Stimulated activated naive B cell treated with anti-CD40 and anti-IgM and Interleukin-4, amounts not matched to agents 10 μg/mL and 1 μg/mL and 100 μg/mL, for 72 hours (primary cell): ENCODE measurements around the gene CETP.
A peak's percentile ranks its signal among the peaks of the same experiment; 100 is the strongest.

ENCODE experiments used
- ATAC-seq, 2 donors: fragments of 150-1000 bp; cut with Tn5 transposase; replicated peaks; 2 replicates each; pipeline ENCODE4 v1.10.0; 2021; ENCODE audit warnings: moderate library complexity in 1 of 2
- DNase-seq: peaks from one replicate; pipeline ENCODE4 v3.0.0; 2021
- H3K27ac Mint-ChIP-seq: one replicate; pipeline ENCODE4 v1.8.0; 2022; ENCODE audit warnings: mild to moderate bottlenecking, mixed read lengths
- H3K27me3 Mint-ChIP-seq, 2 donors: one replicate each; pipeline ENCODE4 v1.8.0; 2022; ENCODE audit warnings: mixed read lengths in 2 of 2
- H3K36me3 Mint-ChIP-seq, 2 donors: one replicate each; pipeline ENCODE4 v1.8.0; 2022; ENCODE audit warnings: mixed read lengths in 2 of 2, mild to moderate bottlenecking in 1 of 2
- H3K4me1 Mint-ChIP-seq, 2 donors: one replicate each; pipeline ENCODE4 v1.8.0; 2022; ENCODE audit warnings: mixed read lengths in 2 of 2, mild to moderate bottlenecking in 1 of 2
- H3K4me3 Mint-ChIP-seq, 2 donors: one replicate each; pipeline ENCODE4 v1.8.0; 2022; ENCODE audit warnings: mild to moderate bottlenecking in 2 of 2, mixed read lengths in 2 of 2, moderate library complexity in 1 of 2
- H3K9me3 Mint-ChIP-seq, 2 donors: one replicate each; pipeline ENCODE4 v1.8.0; 2022; ENCODE audit warnings: mixed read lengths in 2 of 2, mild to moderate bottlenecking in 1 of 2

Gene CETP

DNA sequence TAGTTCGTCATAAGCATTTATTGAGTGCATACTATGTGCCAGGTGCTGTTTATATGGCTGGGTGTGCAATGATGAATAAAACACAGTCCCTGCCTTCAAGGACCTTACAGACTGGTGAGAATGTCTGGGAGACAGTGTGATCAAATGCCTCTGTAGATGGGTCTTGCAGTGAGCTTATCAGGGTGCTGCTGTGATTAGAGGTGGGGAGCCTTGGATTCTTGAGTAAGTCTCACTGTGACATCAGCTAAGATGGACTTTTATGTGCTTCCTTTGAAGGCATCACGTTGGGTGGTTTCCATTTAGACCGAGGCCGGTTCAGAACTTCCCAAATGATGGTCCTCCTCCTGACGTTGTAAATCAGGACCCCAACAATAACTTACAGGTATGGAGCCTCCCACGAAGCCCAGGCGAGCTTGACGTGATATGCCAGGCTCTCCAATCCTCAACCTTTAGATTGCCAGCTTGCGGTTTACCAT lies 19.9 kb upstream of the CETP start:
- Mint-ChIP-seq H3K4me3 (peak overlapping the region; percentile 6 to 40), H3K4me1 (peaks cover 53 to 90% of the 10 kb centered on the region in 2 donors), H3K9me3 (no peaks in the 10 kb centered on the region), H3K27ac (peak overlapping the region; percentile 92), H3K27me3 (no peaks in the 10 kb centered on the region), H3K36me3 (peaks cover 60 to 78% of the 10 kb centered on the region in 2 donors)
- DNase-seq, result no peak
- ATAC-seq, result no peak

DNA sequence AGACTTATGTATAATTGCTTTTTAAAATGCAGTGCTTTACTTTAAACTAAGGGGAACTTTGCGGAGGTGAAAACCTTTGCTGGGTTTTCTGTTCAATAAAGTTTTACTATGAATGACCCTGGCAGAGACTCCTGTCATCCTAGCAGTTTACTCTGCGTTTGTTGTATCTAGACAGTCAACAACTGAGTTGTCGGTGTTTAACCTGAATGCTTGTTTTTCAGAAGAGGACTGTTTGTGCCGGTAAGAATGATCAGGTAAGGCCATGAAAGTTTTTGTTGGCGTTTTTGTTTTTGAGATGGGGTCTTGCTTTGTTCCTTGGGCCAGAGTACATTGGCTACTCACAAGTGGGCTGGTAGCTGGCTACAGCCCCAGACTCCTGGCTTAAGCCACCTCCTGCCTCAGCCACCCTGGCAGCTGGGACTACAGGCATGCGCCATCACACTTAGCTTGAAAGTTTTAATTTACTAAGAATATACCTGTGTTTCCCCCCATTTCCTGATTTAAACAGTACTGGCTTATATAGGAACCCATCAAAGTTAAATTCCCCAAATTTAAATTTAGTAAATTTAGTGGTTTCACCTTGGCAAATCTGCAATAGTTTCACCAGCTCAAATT lies 17.9 kb upstream of the CETP start:
- H3K27me3 Mint-ChIP-seq, result no peaks in the 10 kb centered on the region
- peak in 1 of 2 donors; percentile 17 for ATAC-seq
- H3K36me3 Mint-ChIP-seq, result peaks cover 48 to 71% of the 10 kb centered on the region in 2 donors
- peak overlapping the region; percentile 44 to 71 for H3K4me3 Mint-ChIP-seq
- peak overlapping the region; percentile 92 for H3K27ac Mint-ChIP-seq
- no peak for DNase-seq
- no peaks in the 10 kb centered on the region for H3K9me3 Mint-ChIP-seq
- peaks cover 45 to 87% of the 10 kb centered on the region in 2 donors for H3K4me1 Mint-ChIP-seq

DNA sequence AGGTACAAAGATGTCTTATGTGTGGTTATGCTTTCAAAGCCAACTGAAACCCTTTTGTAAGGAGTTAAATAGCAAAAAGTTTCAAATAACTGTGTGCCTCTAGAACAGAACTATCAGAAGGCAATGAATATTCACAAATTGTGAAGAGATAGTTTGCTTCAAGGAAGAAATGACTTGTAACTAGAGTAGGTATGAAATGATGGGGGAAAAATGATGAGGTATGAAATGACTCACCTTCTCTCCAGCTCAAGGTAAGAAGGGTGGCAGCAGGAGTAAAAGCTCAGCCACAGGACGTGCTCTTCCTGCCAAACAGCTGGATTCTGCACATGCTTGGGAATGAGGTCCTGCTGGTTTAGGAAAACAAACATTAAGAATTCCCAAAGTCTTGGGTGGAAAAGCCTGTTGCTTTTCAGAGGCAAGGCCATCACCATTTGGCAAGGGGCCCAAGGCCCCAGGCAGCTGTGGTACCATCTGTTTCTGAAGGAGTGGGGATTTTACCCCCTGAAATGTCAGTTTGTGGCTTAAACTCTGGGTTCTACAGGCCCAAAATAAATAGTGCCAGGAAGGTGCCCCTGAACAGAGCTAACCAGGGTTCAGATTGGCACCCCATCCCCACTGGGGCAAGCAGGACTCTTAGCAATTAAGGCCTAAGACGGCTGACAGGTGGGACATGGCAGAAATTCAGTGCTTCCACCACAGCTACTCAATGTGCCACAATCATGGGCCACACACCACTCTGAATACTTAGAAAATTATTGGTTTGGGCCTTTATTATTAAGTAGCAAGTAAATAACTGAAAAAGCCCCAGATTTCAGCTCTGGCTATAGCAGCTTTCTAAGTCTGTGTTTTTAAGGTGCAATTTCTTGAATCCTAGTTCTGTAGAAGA lies 16.6 kb upstream of the CETP start:
- H3K27ac Mint-ChIP-seq, result peak overlapping the region; percentile 92
- peak; percentile 51 to 54 for ATAC-seq

DNA sequence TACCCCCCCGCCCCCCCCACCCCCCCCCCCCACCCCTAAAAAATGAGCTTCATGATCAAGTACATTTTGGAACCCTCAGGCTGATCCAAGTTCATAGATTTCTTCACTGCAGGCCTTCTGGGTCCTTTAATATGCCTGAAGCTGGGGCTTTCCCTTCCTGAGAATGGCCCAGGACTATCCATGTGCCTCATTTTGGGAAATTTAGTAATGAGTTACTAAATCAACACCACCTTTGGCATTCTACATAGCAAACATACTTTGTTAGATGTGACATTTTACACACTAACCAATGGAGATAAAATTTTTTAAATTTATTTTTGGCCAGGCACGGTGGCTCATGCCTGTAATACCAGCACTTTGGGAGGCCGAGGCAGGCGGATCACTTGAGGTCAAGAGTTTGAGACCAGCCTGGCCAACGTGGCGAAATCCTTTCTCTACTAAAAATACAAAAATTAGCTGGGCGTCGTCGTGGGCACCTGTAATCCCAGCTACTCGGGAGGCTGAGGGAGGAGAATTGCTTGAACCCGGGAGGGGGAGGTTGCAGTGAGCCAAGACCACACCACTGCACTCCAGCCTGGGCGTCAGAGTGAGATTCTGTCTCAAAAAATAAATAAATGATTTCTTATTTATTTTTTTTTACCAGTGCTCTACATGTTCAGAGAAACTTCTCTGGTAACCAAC lies 15.8 kb upstream of the CETP start:
- H3K27me3 Mint-ChIP-seq, result no peaks in the 10 kb centered on the region
- H3K4me3 Mint-ChIP-seq, result peak overlapping the region in 1 of 2 donors; percentile 19
- H3K4me1 Mint-ChIP-seq, result peaks cover 49 to 87% of the 10 kb centered on the region in 2 donors
- no peaks in the 10 kb centered on the region for H3K9me3 Mint-ChIP-seq
- peaks cover 32 to 55% of the 10 kb centered on the region in 2 donors for H3K36me3 Mint-ChIP-seq
- ATAC-seq, result no peak
- peak overlapping the region; percentile 85 for H3K27ac Mint-ChIP-seq
- DNase-seq, result no peak

More for the DNA sequence above, 16.6 kb upstream of the CETP start:
- no peaks in the 10 kb centered on the region for H3K9me3 Mint-ChIP-seq
- peaks cover 44 to 86% of the 10 kb centered on the region in 2 donors for H3K4me1 Mint-ChIP-seq
- peak; percentile 31 for DNase-seq
- peak overlapping the region; percentile 36 to 52 for H3K4me3 Mint-ChIP-seq
- peaks cover 36 to 59% of the 10 kb centered on the region in 2 donors for H3K36me3 Mint-ChIP-seq
- no peaks in the 10 kb centered on the region for H3K27me3 Mint-ChIP-seq

DNA sequence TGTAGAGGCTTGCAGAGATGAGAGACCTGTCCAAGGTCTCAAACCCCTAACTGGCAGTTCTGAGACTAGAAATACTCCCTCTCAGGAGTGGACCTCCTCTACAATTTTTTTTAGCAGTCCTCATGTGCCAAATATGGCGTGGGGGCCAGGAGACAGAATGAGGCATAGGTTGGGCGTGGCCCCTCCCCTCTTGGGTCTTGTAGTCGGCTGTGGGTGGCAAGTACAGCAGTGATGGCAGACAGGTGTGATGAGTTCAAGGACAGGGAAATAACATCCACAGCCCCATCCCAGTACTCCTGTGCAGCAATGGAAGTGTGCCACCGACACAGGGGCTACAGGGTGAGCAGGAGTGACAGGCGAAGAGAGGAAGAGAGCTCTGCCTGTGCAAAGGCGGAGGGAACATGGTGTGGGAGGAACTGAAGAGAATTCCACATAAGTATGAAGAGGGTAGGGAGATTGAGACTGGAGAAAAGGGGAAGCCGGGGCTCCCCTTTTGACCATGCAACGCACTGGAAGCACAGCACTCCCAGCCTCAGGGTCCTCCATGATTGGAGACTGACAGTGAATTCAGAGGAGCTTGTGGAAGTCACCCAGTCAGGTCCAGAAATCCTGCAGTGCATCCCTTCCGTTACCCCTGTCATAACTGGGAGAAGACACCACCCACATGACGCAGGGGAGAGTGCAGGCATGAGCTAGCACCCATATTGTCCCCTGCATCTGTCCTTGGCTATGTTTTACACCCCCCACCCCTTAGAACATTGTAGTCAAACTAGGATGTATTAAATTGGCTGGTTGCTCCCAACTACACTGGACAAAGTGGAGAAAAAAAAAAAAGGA lies 14.8 kb upstream of the CETP start:
- ATAC-seq, result peak in 1 of 2 donors; percentile 0
- peak; percentile 31 for DNase-seq
- Mint-ChIP-seq H3K36me3 (peaks cover 29 to 48% of the 10 kb centered on the region in 2 donors), H3K9me3 (no peaks in the 10 kb centered on the region), H3K27ac (peak overlapping the region; percentile 93), H3K4me1 (peaks cover 50 to 87% of the 10 kb centered on the region in 2 donors), H3K27me3 (no peaks in the 10 kb centered on the region), H3K4me3 (peak overlapping the region in 1 of 2 donors; percentile 61)

DNA sequence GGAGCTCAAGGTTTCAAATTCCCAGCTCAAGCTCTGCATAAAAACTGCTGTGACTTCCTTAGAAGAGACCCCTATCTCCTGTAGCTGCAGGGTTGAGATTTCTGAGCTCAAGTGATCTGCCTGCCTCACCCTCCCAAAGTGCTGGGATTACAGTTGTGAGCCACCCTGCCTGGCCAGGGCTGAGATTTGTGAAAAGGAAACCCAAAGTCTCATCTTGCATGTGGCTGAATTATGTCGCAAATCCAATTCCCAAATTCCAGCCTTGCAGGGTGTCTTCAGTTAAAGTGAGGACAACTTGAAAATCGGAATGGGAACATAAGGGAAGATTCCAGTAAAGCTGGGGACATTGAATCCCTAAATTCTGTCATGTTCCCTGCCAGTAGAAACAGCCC lies 14.2 kb upstream of the CETP start:
- ATAC-seq (no peak), DNase-seq (no peak)
- H3K27ac Mint-ChIP-seq, result peak overlapping the region; percentile 93
- no peak overlapping the region for H3K4me3 Mint-ChIP-seq
- H3K27me3 Mint-ChIP-seq, result no peaks in the 10 kb centered on the region
- peaks cover 54 to 87% of the 10 kb centered on the region in 2 donors for H3K4me1 Mint-ChIP-seq
- H3K36me3 Mint-ChIP-seq, result peaks cover 26 to 42% of the 10 kb centered on the region in 2 donors
- no peaks in the 10 kb centered on the region for H3K9me3 Mint-ChIP-seq

DNA sequence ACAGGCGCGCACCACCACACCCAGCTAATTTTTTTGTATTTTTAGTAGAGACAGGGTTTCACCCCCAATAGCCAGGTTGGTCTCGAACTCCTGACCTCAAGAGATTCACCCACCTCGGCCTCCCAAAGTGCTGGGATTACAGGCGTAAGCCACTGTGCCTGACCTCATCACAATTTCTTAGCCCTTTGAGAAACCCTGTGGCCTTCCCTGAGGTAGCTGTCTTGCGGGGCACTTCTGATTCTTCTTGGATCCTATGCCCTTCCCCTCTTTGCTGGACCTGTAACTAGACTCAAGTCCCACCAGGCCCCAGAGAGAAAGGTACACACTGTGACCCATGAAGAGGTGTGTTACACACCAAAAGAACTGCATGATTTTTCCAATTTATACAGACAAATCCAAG lies 13.5 kb upstream of the CETP start:
- peaks cover 51 to 86% of the 10 kb centered on the region in 2 donors for H3K4me1 Mint-ChIP-seq
- DNase-seq, result no peak
- peak overlapping the region; percentile 93 for H3K27ac Mint-ChIP-seq
- peaks cover 20 to 36% of the 10 kb centered on the region in 2 donors for H3K36me3 Mint-ChIP-seq
- no peaks in the 10 kb centered on the region for H3K9me3 Mint-ChIP-seq
- no peaks in the 10 kb centered on the region for H3K27me3 Mint-ChIP-seq
- H3K4me3 Mint-ChIP-seq, result peak overlapping the region in 1 of 2 donors; percentile 40
- ATAC-seq, result no peak

DNA sequence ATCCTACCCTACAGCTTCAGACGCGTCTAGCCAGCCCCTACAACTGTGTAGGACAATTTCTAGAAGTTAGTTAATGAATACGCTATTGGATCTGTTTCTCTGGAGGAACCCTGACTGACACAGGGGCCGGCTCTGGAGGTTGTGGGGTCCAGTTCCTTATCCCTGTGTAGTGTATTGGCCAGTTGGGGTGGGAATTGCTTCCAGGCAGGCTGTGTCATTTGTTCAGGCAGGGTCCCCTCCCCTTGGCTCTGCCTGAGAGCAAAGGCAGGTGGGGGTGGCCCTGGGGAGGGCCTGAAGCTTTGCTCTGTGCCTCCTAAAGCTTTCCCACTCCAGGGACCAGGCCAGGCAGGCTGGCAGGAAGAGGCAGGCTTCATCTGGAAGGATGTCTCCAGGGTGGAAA lies 11.7 kb upstream of the CETP start:
- peaks cover 41 to 67% of the 10 kb centered on the region in 2 donors for H3K4me1 Mint-ChIP-seq
- no peak overlapping the region for H3K4me3 Mint-ChIP-seq
- peaks cover 7 to 18% of the 10 kb centered on the region in 2 donors for H3K36me3 Mint-ChIP-seq
- no peak for DNase-seq
- no peaks in the 10 kb centered on the region for H3K27me3 Mint-ChIP-seq
- H3K9me3 Mint-ChIP-seq, result no peaks in the 10 kb centered on the region
- peak overlapping the region; percentile 89 for H3K27ac Mint-ChIP-seq
- ATAC-seq, result no peak

DNA sequence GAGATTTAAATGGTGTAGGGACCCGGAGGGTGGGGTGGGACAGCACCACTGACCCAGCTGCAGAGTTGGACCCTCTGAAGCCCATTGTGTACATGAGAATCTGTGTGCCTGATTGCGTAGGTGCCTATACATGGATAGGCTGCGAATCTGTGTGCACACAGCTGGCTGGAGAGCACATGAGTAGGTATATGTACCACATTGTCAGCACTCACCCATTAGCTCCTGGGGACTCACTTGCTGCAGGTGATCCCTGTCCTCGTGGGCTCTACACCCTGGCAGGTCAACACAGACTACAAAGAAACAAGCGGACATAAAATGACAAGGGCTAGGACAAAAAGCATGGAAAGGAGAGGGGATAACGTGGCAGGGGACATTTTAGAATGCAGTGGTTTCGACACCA lies 11.3 kb upstream of the CETP start:
- Mint-ChIP-seq H3K27me3 (no peaks in the 10 kb centered on the region), H3K27ac (peak overlapping the region; percentile 89), H3K36me3 (peaks cover 7 to 16% of the 10 kb centered on the region in 2 donors), H3K4me3 (peak overlapping the region; percentile 52 to 63), H3K4me1 (peaks cover 39 to 63% of the 10 kb centered on the region in 2 donors), H3K9me3 (no peaks in the 10 kb centered on the region)
- no peak for DNase-seq
- no peak for ATAC-seq

DNA sequence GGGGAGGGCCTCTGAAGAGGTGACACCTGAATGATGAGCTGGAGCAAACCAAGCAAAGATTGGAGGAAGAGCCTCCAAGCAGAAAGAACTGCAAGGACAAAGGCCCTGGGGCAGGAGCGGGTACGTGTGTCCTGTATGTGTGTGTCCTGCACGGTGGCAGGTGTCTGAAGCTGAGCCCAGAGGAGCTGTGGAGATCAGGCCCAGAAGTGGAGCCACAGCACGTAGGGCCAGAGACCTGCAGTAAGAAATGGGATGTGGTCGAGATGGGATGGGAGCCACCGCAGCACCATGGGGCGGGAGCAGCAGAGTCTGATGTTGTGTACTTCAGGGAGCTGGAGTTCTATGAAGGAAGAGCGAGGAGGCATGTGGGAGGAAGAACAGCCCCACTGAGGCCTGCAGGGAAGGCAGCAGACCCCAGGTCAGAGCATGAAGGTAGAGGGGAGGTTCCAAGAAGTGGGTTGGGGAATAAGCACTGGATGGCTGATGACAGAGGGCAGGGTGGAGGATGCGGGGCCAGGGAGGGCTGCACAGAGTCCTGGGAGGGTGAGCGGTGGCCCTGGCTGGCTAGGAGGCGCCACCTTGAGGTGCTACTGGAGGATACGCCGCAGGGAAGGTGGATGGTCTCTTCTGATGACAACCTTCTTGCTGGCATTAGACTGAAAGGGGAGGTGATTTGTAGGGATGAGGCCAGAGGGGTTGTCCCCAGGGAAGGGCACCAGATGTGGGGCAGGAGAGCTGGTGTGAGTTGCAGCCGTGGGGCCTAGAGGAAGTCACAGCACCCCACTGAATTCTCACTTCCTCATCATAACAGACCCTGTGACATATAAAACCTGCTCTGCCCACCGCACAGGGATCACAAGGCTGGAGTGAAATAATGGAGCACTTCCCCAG lies 10.6 kb upstream of the CETP start:
- DNase-seq (peak; percentile 88), ATAC-seq (peak; percentile 88 to 90)
- peaks cover 39 to 63% of the 10 kb centered on the region in 2 donors for H3K4me1 Mint-ChIP-seq
- H3K27me3 Mint-ChIP-seq, result no peaks in the 10 kb centered on the region
- H3K4me3 Mint-ChIP-seq, result peak overlapping the region; percentile 52 to 63
- peak overlapping the region; percentile 89 for H3K27ac Mint-ChIP-seq
- peaks cover 7 to 16% of the 10 kb centered on the region in 2 donors for H3K36me3 Mint-ChIP-seq
- no peaks in the 10 kb centered on the region for H3K9me3 Mint-ChIP-seq

DNA sequence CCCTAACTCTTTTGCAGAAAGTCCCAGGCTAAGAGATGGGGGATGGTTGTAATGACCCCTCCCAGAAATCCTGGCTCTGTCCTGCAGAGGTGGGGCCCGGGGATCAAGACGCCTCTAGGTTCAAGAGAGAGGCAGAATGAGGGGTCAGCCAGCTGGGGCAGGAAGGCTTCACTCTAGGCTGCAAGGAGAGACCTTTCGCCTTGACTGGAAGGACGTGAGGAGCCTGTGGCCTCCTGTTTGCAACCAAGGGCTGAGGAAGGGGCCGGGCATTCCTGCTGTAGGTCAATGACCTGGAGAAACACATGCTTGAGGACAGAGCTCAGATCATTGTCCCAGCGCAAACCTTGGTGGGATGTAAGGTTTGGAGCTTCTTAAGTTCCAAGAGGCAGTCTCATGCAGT lies 8.7 kb upstream of the CETP start:
- Mint-ChIP-seq H3K27me3 (no peaks in the 10 kb centered on the region), H3K9me3 (no peaks in the 10 kb centered on the region), H3K36me3 (peaks cover 2 to 5% of the 10 kb centered on the region in 2 donors), H3K27ac (no peak overlapping the region), H3K4me1 (peaks cover 37 to 48% of the 10 kb centered on the region in 2 donors), H3K4me3 (no peak overlapping the region)
- no peak for DNase-seq
- no peak for ATAC-seq

DNA sequence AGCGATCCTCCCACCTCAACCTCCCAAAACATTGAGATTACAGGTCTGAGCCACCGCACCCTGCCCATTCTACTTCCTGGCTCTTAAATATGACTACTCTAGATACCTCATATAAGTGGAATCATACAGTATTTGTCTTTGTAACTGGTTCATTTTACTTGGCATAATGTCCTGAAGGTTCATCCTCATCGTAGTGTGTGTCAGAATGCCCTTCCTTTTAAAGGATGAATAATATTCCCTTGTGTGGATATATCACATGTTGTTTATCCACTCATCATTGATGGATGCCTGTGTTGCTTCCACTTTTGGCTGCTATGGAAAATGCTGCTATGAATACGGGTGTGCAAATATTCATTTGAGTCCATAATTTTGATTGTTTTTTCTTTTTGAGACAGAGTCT lies 5.7 kb upstream of the CETP start:
- Mint-ChIP-seq H3K36me3 (peaks cover 0 to 1% of the 10 kb centered on the region in 2 donors), H3K27ac (no peak overlapping the region), H3K4me1 (peaks cover 18 to 20% of the 10 kb centered on the region in 2 donors), H3K9me3 (no peaks in the 10 kb centered on the region), H3K27me3 (no peaks in the 10 kb centered on the region), H3K4me3 (no peak overlapping the region)
- ATAC-seq (no peak), DNase-seq (no peak)

DNA sequence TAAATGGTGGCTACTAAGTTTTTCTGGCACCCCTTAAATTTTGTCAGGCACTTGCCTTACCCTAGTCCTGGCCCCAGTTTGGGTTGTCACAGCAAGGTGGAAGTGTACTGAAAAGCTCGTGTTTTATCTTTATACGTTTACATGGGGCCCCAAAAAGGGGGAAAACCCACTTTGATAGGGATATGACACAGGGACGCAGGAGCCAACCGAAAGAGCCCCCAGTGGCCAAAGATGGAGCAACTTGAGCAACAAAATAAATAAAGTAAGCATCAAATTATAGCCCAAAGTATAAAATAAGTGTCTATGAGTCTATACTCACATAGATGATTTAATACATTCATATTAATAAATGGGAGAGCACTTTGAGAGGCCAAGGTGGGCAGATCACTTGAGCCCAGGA lies 5.0 kb upstream of the CETP start:
- DNase-seq (no peak), ATAC-seq (peak; percentile 50 to 61)
- H3K27ac Mint-ChIP-seq, result no peak overlapping the region
- peaks cover 12 to 14% of the 10 kb centered on the region in 2 donors for H3K4me1 Mint-ChIP-seq
- no peak overlapping the region for H3K4me3 Mint-ChIP-seq
- no peaks in the 10 kb centered on the region for H3K9me3 Mint-ChIP-seq
- H3K27me3 Mint-ChIP-seq, result no peaks in the 10 kb centered on the region
- peaks cover 0 to 1% of the 10 kb centered on the region in 2 donors for H3K36me3 Mint-ChIP-seq
